HG03432 (cell line): ENCODE data around the gene FOXP1.

Source experiments
- ATAC-seq: cut with Tn5 transposase; IDR thresholded peaks from one replicate; pipeline ENCODE4 v1.9.1; 2021; ENCODE audit warnings: mild to moderate bottlenecking, moderate library complexity; ENCODE audit not compliant: unreplicated experiment

FOXP1 gene

GRCh38 chr3:71140477-71140876 is 443.1 kb downstream of the FOXP1 start:
- ATAC-seq = no peak

GRCh38 chr3:71139496-71139895 is 444.0 kb downstream of the FOXP1 start:
- no peak for ATAC-seq

GRCh38 chr3:71138410-71138809 is 445.1 kb downstream of the FOXP1 start:
- ATAC-seq = no peak

- ATAC-seq = no peak
These were observed 447.3 kb downstream of the FOXP1 start for GRCh38 chr3:71136276-71136675.

- no peak for ATAC-seq
These were observed 448.0 kb downstream of the FOXP1 start for GRCh38 chr3:71135373-71136088.

- no peak for ATAC-seq
These were observed 449.0 kb downstream of the FOXP1 start for GRCh38 chr3:71134521-71134920.

GRCh38 chr3:71133865-71134264 is 449.7 kb downstream of the FOXP1 start:
- ATAC-seq = no peak

GRCh38 chr3:71132995-71133730 is 450.4 kb downstream of the FOXP1 start:
- ATAC-seq = no peak

- no peak for ATAC-seq
These were observed 451.9 kb downstream of the FOXP1 start for GRCh38 chr3:71131375-71132314.

- ATAC-seq = peak; percentile 67
These were observed 452.8 kb downstream of the FOXP1 start for GRCh38 chr3:71130471-71131374.

GRCh38 chr3:71129611-71130431 is 453.7 kb downstream of the FOXP1 start:
- ATAC-seq = no peak

- ATAC-seq = no peak
These were observed 454.6 kb downstream of the FOXP1 start for GRCh38 chr3:71128961-71129360.

GRCh38 chr3:71127844-71128243 is 455.7 kb downstream of the FOXP1 start:
- no peak for ATAC-seq

GRCh38 chr3:71127052-71127831 is 456.3 kb downstream of the FOXP1 start:
- ATAC-seq = no peak

- no peak for ATAC-seq
These were observed 457.8 kb downstream of the FOXP1 start for GRCh38 chr3:71125738-71126137.

GRCh38 chr3:71124048-71124447 is 459.5 kb downstream of the FOXP1 start:
- ATAC-seq = no peak

GRCh38 chr3:71122641-71123040 is 460.9 kb downstream of the FOXP1 start:
- no peak for ATAC-seq

GRCh38 chr3:71121429-71122167 is 461.9 kb downstream of the FOXP1 start:
- no peak for ATAC-seq
